A549 treated with AZD9567 at 1 μM for 4 hours (cell line): ENCODE measurements around the gene SCTR. TPM values are rescaled to one million over a fixed set of nuclear protein-coding genes. Genes with fewer than 3 reads are reported as not detected.

ENCODE experiments used
- total RNA-seq: library from RNA; stranded (reverse); fragments of 200-300 nt; extraction: Qiagen RNA extraction; gene quantifications from 5 replicates; pipeline ENCODE4 v1.2.3, GENCODE V29; 2022; ENCODE audit not compliant: insufficient read depth

SCTR gene
- not detected in 5 replicates for total RNA-seq

GRCh38 chr2:119523952-119524694 lies at the start of gene SCTR:
TSS of gene SCTR (minus strand) at chr2:119524483. CDS start at chr2:119524226, 257 bp downstream.

GRCh38 chr2:119544075-119544938 lies 20.0 kb upstream of the SCTR start, which contains the start of gene CFAP221:
TSS of gene CFAP221 (plus strand) at chr2:119544449. CDS start at chr2:119546132, 1,683 bp downstream.

GRCh38 chr2:119431155-119431975 lies 92.9 kb downstream of the SCTR start, which contains the start of gene TMEM37:
TSS of gene TMEM37 (plus strand) at chr2:119431854. CDS start at chr2:119431904, 50 bp downstream.

Other genes with a start within 250 kb of the SCTR start
- gene C2orf76, start 157.6 kb downstream of the SCTR start, total RNA-seq = 7.6 to 12.0 TPM (median 11.5 TPM) in 5 replicates
- 391 to 531 TPM (median 404 TPM) in 5 replicates for gene DBI, start 157.5 kb downstream of the SCTR start, total RNA-seq
- 1.9 to 3.3 TPM (median 2.2 TPM) in 5 replicates for gene TMEM37, start 92.6 kb downstream of the SCTR start, total RNA-seq
- 0.20 to 0.42 TPM (median 0.30 TPM) in 4 of 5 replicates, not detected in the other for gene CFAP221, start 20.0 kb upstream of the SCTR start, total RNA-seq
- gene TMEM177, start 154.7 kb upstream of the SCTR start, total RNA-seq = 15.7 to 27.6 TPM (median 26.6 TPM) in 5 replicates
- 13.5 to 31.0 TPM (median 15.9 TPM) in 5 replicates for gene PTPN4, start 235.4 kb upstream of the SCTR start, total RNA-seq